ENCODE data around the gene FOXN4. TPM values are rescaled to one million over a fixed set of nuclear protein-coding genes. Genes with fewer than 3 reads are reported as not detected.

FOXN4 gene
- polyA plus RNA-seq, 1 donor, result 0.10 TPM

DNA sequence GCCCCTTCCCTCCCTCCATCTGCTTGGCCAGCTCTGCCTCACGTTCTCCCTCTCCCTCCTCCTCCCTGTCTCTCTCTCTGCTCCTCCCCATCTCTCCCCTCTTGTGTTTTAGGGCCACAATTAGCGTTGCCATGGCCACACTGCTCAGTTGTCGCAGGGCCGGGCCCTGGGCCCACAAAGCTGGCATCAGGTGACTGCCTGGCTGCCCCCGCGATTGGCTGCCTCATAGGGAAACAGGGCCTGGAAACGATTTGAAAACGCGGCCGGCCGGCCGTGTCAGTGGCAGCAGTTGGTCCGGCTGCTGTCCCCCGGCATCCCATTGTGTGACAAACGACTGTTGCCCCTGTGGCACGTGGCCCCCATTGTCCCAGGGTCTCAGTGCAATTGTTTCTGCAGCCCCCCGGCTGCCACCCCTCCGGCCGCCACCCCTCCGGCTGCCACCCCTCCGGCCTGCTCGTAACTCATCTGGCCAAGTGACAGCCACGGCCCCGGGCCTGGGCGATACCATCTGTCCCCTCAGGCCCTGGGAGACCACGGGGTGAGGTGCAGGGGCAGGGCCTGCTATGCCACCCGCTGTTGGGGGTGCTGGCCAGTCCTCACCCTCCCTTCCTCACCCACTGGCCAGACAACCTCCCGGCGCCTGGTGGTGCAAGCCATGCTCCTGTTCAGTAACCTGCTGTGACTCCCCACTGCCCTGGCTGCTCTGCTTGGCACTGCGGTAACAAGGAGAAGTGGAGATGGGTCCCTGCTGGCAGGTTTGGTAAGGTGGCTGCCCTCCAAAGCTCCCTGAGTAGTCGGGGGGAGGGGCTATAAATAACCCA lies 17.4 kb downstream of the FOXN4 start:
- H3K4me3 ChIP-seq (ENCODE audit: low read length), result peak overlapping the region; percentile 6

DNA sequence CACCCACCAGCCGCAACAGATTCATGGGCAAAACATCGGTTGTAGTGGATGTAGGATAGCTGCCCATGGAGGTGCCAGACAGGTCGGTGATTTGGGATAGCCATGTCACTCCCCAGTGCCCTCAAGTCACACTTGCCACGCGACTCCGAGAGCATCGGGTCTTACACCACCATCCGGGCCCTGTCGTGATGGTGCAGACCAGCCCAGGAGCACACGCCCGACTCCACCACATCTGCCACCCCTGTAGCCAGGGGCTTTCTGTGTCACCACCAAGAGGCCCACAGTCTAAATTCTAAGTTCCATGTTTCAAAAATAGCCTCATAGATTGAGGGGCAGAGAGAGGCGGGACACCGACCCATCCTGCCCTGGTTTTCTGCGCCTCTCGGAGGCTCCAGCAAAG lies 18.0 kb downstream of the FOXN4 start:
- no peak for DNase-seq
- H3K27ac ChIP-seq (ENCODE audit: low read length), result no peak overlapping the region
- peaks cover 20% of the 10 kb centered on the region for H3K27me3 ChIP-seq (ENCODE audit: control insufficient read depth, insufficient read depth, low read length)
- no peaks in the 10 kb centered on the region for H3K36me3 ChIP-seq (ENCODE audit: control insufficient read depth, insufficient read depth, low read length)
- H3K4me3 ChIP-seq (ENCODE audit: low read length), result peak overlapping the region; percentile 6
- peaks cover 3% of the 10 kb centered on the region for H3K4me1 ChIP-seq (ENCODE audit: control insufficient read depth, insufficient read depth, low read length)
- no CpG with 5 or more reads among the region's 15 CpGs for WGBS (ENCODE audit: insufficient coverage, low lambda C conversion rate)
- H3K9me3 ChIP-seq (ENCODE audit: control insufficient read depth, low read depth, low read length), result no peaks in the 10 kb centered on the region

More for the DNA sequence above, 17.4 kb downstream of the FOXN4 start:
- WGBS (ENCODE audit: insufficient coverage, low lambda C conversion rate), result no CpG with 5 or more reads among the region's 31 CpGs
- Histone ChIP-seq H3K36me3 (ENCODE audit: control insufficient read depth, insufficient read depth, low read length) (no peaks in the 10 kb centered on the region), H3K9me3 (ENCODE audit: control insufficient read depth, low read depth, low read length) (no peaks in the 10 kb centered on the region), H3K27ac (ENCODE audit: low read length) (no peak overlapping the region), H3K27me3 (ENCODE audit: control insufficient read depth, insufficient read depth, low read length) (peaks cover 20% of the 10 kb centered on the region), H3K4me1 (ENCODE audit: control insufficient read depth, insufficient read depth, low read length) (peaks cover 3% of the 10 kb centered on the region)
- peak; percentile 68 to 73 for DNase-seq

DNA sequence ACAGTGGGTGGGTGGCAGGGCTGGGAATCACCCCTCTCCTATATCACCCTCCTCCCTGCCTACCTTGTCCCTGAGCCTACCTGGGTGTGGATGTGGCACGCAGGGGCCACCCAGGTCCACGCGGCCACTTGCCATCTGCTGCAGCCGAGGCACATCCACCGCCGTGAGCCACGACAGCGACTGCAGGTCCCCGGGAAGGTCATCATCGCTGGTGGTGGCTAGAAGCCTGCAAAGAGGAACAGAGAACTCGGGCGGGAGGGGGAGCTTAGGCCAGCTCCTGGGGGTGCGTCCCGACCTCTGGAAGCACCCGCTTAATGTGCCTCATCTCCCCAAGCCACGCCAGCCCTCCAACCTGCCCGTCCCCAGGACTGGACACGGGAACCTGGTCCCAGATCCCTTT lies 19.0 kb downstream of the FOXN4 start:
- Histone ChIP-seq H3K9me3 (ENCODE audit: control insufficient read depth, low read depth, low read length) (no peaks in the 10 kb centered on the region), H3K4me3 (ENCODE audit: low read length) (no peak overlapping the region), H3K4me1 (ENCODE audit: control insufficient read depth, insufficient read depth, low read length) (peaks cover 3% of the 10 kb centered on the region), H3K27ac (ENCODE audit: low read length) (no peak overlapping the region), H3K27me3 (ENCODE audit: control insufficient read depth, insufficient read depth, low read length) (peaks cover 20% of the 10 kb centered on the region), H3K36me3 (ENCODE audit: control insufficient read depth, insufficient read depth, low read length) (no peaks in the 10 kb centered on the region)
- WGBS (ENCODE audit: insufficient coverage, low lambda C conversion rate), result no CpG with 5 or more reads among the region's 18 CpGs
- DNase-seq, result no peak

DNA sequence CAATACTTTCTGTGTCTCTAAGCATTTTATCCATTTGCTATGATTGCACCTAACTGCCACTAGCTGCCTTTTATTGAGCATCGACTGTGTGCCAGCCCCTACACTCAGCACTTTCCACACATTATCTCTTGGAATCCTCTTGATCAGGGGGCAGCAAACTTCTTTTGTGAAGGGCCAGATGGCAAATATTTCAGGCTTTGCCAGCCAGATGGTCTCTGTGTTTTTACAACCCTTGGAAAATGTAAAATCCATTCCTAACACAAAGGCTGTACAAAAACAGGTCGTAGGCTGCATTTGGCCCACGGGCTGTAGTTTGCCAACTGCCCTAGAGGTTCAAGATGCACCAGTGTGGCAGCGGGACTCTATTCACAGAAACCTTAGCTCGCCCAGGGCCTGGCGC lies 19.5 kb downstream of the FOXN4 start:
- Histone ChIP-seq H3K4me1 (ENCODE audit: control insufficient read depth, insufficient read depth, low read length) (peaks cover 3% of the 10 kb centered on the region), H3K27me3 (ENCODE audit: control insufficient read depth, insufficient read depth, low read length) (peaks cover 20% of the 10 kb centered on the region), H3K36me3 (ENCODE audit: control insufficient read depth, insufficient read depth, low read length) (no peaks in the 10 kb centered on the region), H3K27ac (ENCODE audit: low read length) (no peak overlapping the region), H3K9me3 (ENCODE audit: control insufficient read depth, low read depth, low read length) (no peaks in the 10 kb centered on the region), H3K4me3 (ENCODE audit: low read length) (no peak overlapping the region)
- WGBS (ENCODE audit: insufficient coverage, low lambda C conversion rate), result no CpG with 5 or more reads among the region's 6 CpGs
- DNase-seq, result no peak

DNA sequence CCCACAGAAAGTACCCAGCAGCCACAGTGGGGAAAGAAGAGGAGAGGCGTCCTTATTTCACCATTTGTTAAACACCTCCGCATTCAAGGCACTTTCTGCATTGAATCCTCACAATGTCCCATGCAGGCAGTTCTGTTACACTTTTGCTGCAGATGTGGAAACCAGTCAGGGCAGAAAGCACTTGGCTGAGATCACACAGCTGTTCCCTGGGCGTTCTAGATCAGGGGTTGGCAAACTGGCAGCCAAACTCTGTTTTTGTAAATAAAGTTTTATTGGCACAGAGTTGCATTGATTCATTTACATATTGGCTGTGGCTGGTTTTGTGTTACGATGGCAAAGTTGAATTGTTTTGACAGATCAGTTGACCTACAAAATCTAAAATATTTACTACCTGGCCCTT lies 20.1 kb downstream of the FOXN4 start:
- H3K4me3 ChIP-seq (ENCODE audit: low read length), result no peak overlapping the region
- no CpG with 5 or more reads among the region's 4 CpGs for WGBS (ENCODE audit: insufficient coverage, low lambda C conversion rate)
- peaks cover 3% of the 10 kb centered on the region for H3K4me1 ChIP-seq (ENCODE audit: control insufficient read depth, insufficient read depth, low read length)
- no peak for DNase-seq
- no peaks in the 10 kb centered on the region for H3K9me3 ChIP-seq (ENCODE audit: control insufficient read depth, low read depth, low read length)
- H3K36me3 ChIP-seq (ENCODE audit: control insufficient read depth, insufficient read depth, low read length), result no peaks in the 10 kb centered on the region
- no peak overlapping the region for H3K27ac ChIP-seq (ENCODE audit: low read length)
- peaks cover 20% of the 10 kb centered on the region for H3K27me3 ChIP-seq (ENCODE audit: control insufficient read depth, insufficient read depth, low read length)

DNA sequence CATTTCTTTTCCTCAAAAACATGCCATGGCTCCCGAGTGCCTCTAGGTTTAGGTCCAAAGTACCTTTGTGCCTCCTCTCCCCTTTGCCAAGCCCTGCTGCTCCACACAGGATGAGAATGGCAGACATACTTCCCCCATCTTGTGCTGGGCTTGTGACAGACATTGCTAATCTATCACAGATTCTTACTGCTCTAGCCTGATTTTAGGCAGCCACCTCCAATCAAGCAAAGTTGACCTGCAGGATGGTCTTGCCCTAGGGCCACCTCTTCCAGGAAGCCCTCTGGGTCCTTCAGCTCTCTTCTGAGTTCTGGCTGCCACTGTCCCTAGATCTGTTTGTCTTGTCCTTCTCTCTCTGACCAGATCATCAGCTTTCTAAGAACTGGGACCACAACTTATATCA lies 20.5 kb downstream of the FOXN4 start:
- Histone ChIP-seq H3K27ac (ENCODE audit: low read length) (no peak overlapping the region), H3K27me3 (ENCODE audit: control insufficient read depth, insufficient read depth, low read length) (peaks cover 20% of the 10 kb centered on the region), H3K36me3 (ENCODE audit: control insufficient read depth, insufficient read depth, low read length) (no peaks in the 10 kb centered on the region), H3K9me3 (ENCODE audit: control insufficient read depth, low read depth, low read length) (no peaks in the 10 kb centered on the region), H3K4me1 (ENCODE audit: control insufficient read depth, insufficient read depth, low read length) (peaks cover 3% of the 10 kb centered on the region), H3K4me3 (ENCODE audit: low read length) (no peak overlapping the region)
- no peak for DNase-seq
- no CpG with 5 or more reads among the region's 1 CpG for WGBS (ENCODE audit: insufficient coverage, low lambda C conversion rate)

DNA sequence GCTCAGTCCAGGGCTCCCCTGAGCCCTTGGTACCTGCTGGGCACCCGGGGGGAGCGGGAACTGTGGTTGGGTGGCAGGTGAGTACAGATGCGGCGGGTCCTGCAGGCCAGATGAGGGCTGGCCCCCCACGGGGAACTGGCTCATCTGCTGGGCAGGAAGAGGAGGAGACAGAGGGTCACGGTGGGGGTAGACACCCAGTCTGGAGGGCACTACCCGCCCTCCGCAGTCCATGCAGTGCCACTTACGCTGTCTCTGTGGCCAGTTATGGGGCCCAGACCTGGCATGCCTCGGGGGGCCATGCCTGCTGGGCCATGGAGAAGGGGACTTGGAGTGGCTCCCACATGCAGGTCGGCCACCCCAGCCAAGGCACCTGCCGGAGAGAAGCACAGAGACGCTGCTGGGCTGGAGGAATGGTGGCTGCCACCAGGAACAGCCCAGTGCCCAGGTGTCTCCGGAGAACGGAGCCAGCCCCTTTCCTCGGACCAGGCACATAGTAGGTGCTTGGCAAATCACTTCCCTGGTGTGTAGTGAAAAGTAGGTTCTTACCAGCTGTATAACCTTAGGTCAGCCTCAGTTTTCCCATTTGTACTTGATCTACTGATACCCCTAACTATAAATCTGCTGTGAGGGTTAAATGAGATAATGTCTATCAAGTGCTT lies 21.1 kb downstream of the FOXN4 start:
- Histone ChIP-seq H3K9me3 (ENCODE audit: control insufficient read depth, low read depth, low read length) (no peaks in the 10 kb centered on the region), H3K27ac (ENCODE audit: low read length) (no peak overlapping the region), H3K27me3 (ENCODE audit: control insufficient read depth, insufficient read depth, low read length) (peaks cover 20% of the 10 kb centered on the region), H3K4me3 (ENCODE audit: low read length) (no peak overlapping the region), H3K4me1 (ENCODE audit: control insufficient read depth, insufficient read depth, low read length) (peaks cover 3% of the 10 kb centered on the region), H3K36me3 (ENCODE audit: control insufficient read depth, insufficient read depth, low read length) (no peaks in the 10 kb centered on the region)
- no peak for DNase-seq
- WGBS (ENCODE audit: insufficient coverage, low lambda C conversion rate), result no CpG with 5 or more reads among the region's 16 CpGs

DNA sequence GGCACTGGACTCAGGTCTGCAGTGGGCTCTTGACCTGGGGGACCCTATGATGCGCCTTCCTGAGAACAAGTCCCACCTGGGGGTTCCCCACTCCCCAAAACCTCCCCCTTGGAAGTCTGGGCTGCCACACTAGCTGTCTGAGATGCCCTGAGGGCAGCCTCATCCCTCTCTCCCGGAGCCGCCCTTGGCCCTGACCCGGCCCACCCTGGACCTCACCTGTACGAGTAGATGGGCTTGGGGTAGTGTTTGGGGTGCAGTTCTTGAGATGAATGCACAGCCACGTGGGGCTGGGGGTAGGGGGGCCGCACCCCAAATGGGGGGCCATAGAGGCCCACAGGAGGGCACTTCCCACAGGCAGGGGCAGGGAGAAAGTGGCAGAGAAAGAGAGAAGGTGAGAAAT lies 21.9 kb downstream of the FOXN4 start:
- Histone ChIP-seq H3K36me3 (ENCODE audit: control insufficient read depth, insufficient read depth, low read length) (no peaks in the 10 kb centered on the region), H3K9me3 (ENCODE audit: control insufficient read depth, low read depth, low read length) (no peaks in the 10 kb centered on the region), H3K27me3 (ENCODE audit: control insufficient read depth, insufficient read depth, low read length) (peaks cover 17% of the 10 kb centered on the region), H3K4me1 (ENCODE audit: control insufficient read depth, insufficient read depth, low read length) (peaks cover 3% of the 10 kb centered on the region), H3K27ac (ENCODE audit: low read length) (no peak overlapping the region), H3K4me3 (ENCODE audit: low read length) (no peak overlapping the region)
- no peak for DNase-seq
- no CpG with 5 or more reads among the region's 7 CpGs for WGBS (ENCODE audit: insufficient coverage, low lambda C conversion rate)

DNA sequence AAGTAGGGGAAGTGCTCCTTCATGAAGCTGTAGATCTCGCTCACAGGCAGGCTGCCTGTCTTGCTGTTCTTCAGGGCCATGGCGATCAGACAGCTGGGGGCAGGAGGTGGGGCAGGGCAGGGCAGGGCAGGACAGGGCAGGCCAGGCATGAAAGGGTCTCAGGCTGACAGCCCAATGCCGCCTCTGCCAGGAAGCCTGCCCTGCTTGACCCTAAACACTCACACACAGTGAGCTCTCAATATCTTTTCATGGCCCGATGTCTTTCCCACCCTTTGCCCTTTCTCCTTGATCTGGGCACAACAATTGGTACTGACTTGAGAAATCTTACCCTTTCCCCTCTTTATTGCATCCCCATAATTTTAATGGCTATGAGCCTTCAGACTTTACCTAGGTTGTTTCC lies 22.4 kb downstream of the FOXN4 start:
- DNase-seq, result no peak
- Histone ChIP-seq H3K36me3 (ENCODE audit: control insufficient read depth, insufficient read depth, low read length) (no peaks in the 10 kb centered on the region), H3K27me3 (ENCODE audit: control insufficient read depth, insufficient read depth, low read length) (peaks cover 12% of the 10 kb centered on the region), H3K4me1 (ENCODE audit: control insufficient read depth, insufficient read depth, low read length) (peaks cover under 1% of the 10 kb centered on the region), H3K27ac (ENCODE audit: low read length) (no peak overlapping the region), H3K4me3 (ENCODE audit: low read length) (no peak overlapping the region), H3K9me3 (ENCODE audit: control insufficient read depth, low read depth, low read length) (no peaks in the 10 kb centered on the region)
- no CpG with 5 or more reads among the region's 4 CpGs for WGBS (ENCODE audit: insufficient coverage, low lambda C conversion rate)

DNA sequence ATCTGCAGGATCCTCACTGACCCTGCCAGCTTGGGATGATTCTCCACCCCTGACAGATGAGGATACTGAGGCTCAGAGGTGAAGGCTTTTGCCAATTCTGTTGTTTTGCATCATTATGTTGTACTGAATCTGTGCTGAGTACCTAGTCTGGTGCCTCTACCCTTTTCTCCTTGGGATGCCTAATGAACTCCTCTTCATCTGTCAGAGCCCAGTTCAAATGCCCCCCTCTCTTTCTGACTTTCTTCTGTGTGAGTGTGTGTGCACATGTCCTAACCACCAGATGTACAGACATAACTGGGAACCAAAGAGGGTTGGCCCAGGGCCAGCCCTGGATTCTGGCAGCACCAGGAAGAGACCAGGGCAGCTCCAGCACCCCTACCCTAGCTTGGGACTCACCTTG lies 22.8 kb downstream of the FOXN4 start:
- H3K27me3 ChIP-seq (ENCODE audit: control insufficient read depth, insufficient read depth, low read length), result peaks cover 9% of the 10 kb centered on the region
- no peaks in the 10 kb centered on the region for H3K4me1 ChIP-seq (ENCODE audit: control insufficient read depth, insufficient read depth, low read length)
- H3K36me3 ChIP-seq (ENCODE audit: control insufficient read depth, insufficient read depth, low read length), result no peaks in the 10 kb centered on the region
- H3K27ac ChIP-seq (ENCODE audit: low read length), result no peak overlapping the region
- H3K9me3 ChIP-seq (ENCODE audit: control insufficient read depth, low read depth, low read length), result no peaks in the 10 kb centered on the region
- no peak for DNase-seq
- no peak overlapping the region for H3K4me3 ChIP-seq (ENCODE audit: low read length)

DNA sequence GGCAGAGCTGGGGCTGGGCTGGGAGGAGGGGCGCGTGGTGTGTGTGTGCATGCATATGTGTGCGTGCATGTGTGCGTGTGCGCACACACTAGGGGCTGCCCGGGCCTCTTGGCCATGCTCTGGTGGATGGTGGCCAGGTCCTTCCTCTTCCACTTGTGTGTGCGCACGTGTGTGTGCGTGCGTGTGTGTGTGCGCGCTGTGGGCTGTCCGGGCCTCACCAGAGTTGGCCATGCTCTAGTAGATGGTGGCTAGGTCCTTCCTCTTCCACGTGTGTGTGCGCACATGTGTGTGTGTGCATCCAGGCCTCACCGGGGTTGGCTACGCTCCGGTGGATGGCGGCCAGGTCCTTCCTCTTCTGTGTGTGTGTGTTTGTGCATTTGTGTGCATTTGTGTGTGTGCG lies 24.7 kb downstream of the FOXN4 start:
- Histone ChIP-seq H3K9me3 (ENCODE audit: control insufficient read depth, low read depth, low read length) (no peaks in the 10 kb centered on the region), H3K27ac (ENCODE audit: low read length) (no peak overlapping the region), H3K4me3 (ENCODE audit: low read length) (no peak overlapping the region), H3K27me3 (ENCODE audit: control insufficient read depth, insufficient read depth, low read length) (no peaks in the 10 kb centered on the region), H3K36me3 (ENCODE audit: control insufficient read depth, insufficient read depth, low read length) (no peaks in the 10 kb centered on the region), H3K4me1 (ENCODE audit: control insufficient read depth, insufficient read depth, low read length) (no peaks in the 10 kb centered on the region)
- DNase-seq, result no peak
- WGBS (ENCODE audit: insufficient coverage, low lambda C conversion rate), result no CpG with 5 or more reads among the region's 20 CpGs
